A673 (cell line): ENCODE measurements around the gene FAM185A.

ENCODE experiments used
- CTCF ChIP-seq: fragments of 300-800, 200-600 bp; sonication (generic); conservative IDR thresholded peaks from 2 replicates; pipeline ENCODE4 v1.5.1; 2017; ENCODE audit warnings: low read depth, mild to moderate bottlenecking, antibody characterized with exemption, low read length, moderate library complexity, mixed read lengths
- EZH2 ChIP-seq: fragments of 200-600 bp; sonication (generic); IDR thresholded peaks from 2 replicates; pipeline ENCODE4 v1.6.1; 2017; ENCODE audit warnings: borderline replicate concordance, low read depth, mild to moderate bottlenecking, mixed read lengths, antibody characterized with exemption, low read length; ENCODE audit not compliant: poor library complexity, severe bottlenecking

GRCh38 chr7:102836977-102837376, 88.2 kb downstream of the FAM185A start:
- TF ChIP-seq CTCF, result no peak
- TF ChIP-seq EZH2, result no peak
